Measurements from ENCODE around the gene LRBA. TPM values are rescaled to one million over a fixed set of nuclear protein-coding genes. Genes with fewer than 3 reads are reported as not detected.

Gene LRBA
- total and polyA plus RNA-seq, 8 donors: 43.3 to 62.5 (median 52.3) TPM

- no peak for ATAC-seq
- TF ChIP-seq, protein P1, sequence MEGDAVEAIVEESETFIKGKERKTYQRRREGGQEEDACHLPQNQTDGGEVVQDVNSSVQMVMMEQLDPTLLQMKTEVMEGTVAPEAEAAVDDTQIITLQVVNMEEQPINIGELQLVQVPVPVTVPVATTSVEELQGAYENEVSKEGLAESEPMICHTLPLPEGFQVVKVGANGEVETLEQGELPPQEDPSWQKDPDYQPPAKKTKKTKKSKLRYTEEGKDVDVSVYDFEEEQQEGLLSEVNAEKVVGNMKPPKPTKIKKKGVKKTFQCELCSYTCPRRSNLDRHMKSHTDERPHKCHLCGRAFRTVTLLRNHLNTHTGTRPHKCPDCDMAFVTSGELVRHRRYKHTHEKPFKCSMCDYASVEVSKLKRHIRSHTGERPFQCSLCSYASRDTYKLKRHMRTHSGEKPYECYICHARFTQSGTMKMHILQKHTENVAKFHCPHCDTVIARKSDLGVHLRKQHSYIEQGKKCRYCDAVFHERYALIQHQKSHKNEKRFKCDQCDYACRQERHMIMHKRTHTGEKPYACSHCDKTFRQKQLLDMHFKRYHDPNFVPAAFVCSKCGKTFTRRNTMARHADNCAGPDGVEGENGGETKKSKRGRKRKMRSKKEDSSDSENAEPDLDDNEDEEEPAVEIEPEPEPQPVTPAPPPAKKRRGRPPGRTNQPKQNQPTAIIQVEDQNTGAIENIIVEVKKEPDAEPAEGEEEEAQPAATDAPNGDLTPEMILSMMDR (IDR thresholded peaks at IDR 0.05): no peak
- DNase-seq: no peak
- Histone ChIP-seq H3K4me3 (no peak overlapping the region), H3K27me3 (no peaks in the 10 kb centered on the region), H3K4me1 (no peaks in the 10 kb centered on the region), H3K36me3 (no peaks in the 10 kb centered on the region), H3K27ac (no peak overlapping the region), H3K9me3 (no peaks in the 10 kb centered on the region)
- intact Hi-C loops (cut with DNase I): no loop called here
Observed at GRCh38 chr4:150650751-150651150, 364.3 kb downstream of the LRBA start.

- DNase-seq (no peak), ATAC-seq (no peak)
- H3K27me3 ChIP-seq: no peaks in the 10 kb centered on the region
- H3K36me3 ChIP-seq: no peaks in the 10 kb centered on the region
- no peak overlapping the region for H3K27ac ChIP-seq
- no peaks in the 10 kb centered on the region for H3K9me3 ChIP-seq
- TF ChIP-seq, protein P1 (IDR thresholded peaks at IDR 0.05): no peak
- no peaks in the 10 kb centered on the region for H3K4me1 ChIP-seq
- H3K4me3 ChIP-seq: no peak overlapping the region
- intact Hi-C loops (cut with DNase I): no loop called here
Observed at GRCh38 chr4:150648123-150648522, 367.0 kb downstream of the LRBA start.

DNA sequence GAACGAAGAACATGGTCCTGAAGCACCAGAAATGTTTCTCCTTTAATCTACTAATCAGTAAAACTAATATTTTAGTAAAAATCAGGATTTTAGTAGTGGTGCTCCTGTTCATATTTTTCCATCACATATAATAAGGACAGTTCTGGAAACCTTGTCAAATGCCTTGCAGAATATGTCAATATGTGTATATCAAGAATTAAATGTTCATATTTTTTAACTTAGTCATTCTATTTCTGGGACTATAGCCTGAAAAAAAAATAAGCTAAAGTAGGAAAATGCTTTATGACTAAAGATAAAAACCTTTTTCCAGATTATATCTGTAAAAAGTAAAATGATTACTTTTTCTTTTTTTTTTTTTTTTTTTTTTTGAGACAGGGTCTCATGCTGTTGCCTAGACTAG is 368.1 kb downstream of the LRBA start:
- Histone ChIP-seq H3K9me3 (no peaks in the 10 kb centered on the region), H3K4me1 (no peaks in the 10 kb centered on the region), H3K36me3 (no peaks in the 10 kb centered on the region), H3K27ac (no peak overlapping the region), H3K27me3 (no peaks in the 10 kb centered on the region), H3K4me3 (no peak overlapping the region)
- no peak for ATAC-seq
- TF ChIP-seq, protein P1 (IDR thresholded peaks at IDR 0.05): no peak
- intact Hi-C loops (cut with DNase I): no loop called here
- DNase-seq: no peak

DNA sequence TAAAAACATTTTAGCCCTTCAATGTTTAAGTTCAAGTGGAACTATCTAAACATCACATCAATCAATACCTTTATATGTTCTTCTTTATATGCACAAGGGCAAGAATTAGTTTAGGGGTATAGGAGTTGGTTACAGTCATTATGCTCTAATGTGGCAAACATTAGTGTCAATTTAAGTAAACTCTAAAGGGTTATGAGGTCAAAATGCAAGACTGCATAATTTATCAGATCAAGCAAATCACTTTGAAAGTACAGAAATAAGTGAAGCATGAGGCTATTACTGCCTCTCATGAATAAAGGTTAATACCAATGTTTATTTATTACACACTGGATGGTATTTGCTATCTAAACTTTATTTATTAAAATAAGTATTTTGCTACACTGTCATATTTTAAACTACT is 373.5 kb downstream of the LRBA start:
- H3K27me3 ChIP-seq: no peaks in the 10 kb centered on the region
- no peaks in the 10 kb centered on the region for H3K9me3 ChIP-seq
- TF ChIP-seq, protein P1 (IDR thresholded peaks at IDR 0.05): no peak
- intact Hi-C loops (cut with DNase I): no loop called here
- no peak overlapping the region for H3K4me3 ChIP-seq
- ATAC-seq: no peak
- no peak overlapping the region for H3K27ac ChIP-seq
- H3K4me1 ChIP-seq: no peaks in the 10 kb centered on the region
- no peaks in the 10 kb centered on the region for H3K36me3 ChIP-seq
- DNase-seq: no peak

- TF ChIP-seq, protein P1 (IDR thresholded peaks at IDR 0.05): no peak
- Histone ChIP-seq H3K27me3 (no peaks in the 10 kb centered on the region), H3K27ac (no peak overlapping the region), H3K4me1 (no peaks in the 10 kb centered on the region), H3K4me3 (no peak overlapping the region), H3K36me3 (peaks cover 0 to 5% of the 10 kb centered on the region in 2 donors), H3K9me3 (peaks cover 0 to 16% of the 10 kb centered on the region in 2 donors)
- intact Hi-C loops (cut with DNase I): no loop called here
- DNase-seq: no peak
- no peak for ATAC-seq
Observed at GRCh38 chr4:150632639-150633038, 382.4 kb downstream of the LRBA start.
